Measurements from ENCODE around the gene TSHR.

DNA sequence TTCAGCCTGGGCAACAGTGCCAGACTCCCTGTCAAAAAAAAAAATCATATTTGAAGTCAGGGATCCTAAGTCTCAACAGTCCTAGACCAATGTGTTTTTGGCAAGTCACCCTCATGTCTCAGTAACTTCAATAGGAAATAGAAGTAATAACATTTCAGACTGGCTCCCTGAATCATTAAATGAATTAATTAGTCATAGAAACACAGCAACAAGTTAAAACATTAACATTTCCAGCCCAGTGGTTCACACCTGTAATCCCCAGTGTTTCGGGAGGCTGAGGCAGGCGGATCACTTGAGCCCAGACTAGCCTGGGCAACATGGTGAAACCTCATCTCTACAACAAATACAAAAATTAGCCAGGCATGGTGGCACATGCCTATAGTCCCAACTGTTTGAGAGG, 140.1 kb downstream of the TSHR start:
- TF ChIP-seq, protein P1, sequence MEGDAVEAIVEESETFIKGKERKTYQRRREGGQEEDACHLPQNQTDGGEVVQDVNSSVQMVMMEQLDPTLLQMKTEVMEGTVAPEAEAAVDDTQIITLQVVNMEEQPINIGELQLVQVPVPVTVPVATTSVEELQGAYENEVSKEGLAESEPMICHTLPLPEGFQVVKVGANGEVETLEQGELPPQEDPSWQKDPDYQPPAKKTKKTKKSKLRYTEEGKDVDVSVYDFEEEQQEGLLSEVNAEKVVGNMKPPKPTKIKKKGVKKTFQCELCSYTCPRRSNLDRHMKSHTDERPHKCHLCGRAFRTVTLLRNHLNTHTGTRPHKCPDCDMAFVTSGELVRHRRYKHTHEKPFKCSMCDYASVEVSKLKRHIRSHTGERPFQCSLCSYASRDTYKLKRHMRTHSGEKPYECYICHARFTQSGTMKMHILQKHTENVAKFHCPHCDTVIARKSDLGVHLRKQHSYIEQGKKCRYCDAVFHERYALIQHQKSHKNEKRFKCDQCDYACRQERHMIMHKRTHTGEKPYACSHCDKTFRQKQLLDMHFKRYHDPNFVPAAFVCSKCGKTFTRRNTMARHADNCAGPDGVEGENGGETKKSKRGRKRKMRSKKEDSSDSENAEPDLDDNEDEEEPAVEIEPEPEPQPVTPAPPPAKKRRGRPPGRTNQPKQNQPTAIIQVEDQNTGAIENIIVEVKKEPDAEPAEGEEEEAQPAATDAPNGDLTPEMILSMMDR (IDR thresholded peaks at IDR 0.05): no peak
- no peak for TF ChIP-seq ZFX (IDR thresholded peaks at IDR 0.05; ENCODE audit: borderline replicate concordance)
